Measurements from ENCODE around the gene DACT1. TPM values are rescaled to one million over a fixed set of nuclear protein-coding genes. Genes with fewer than 3 reads are reported as not detected.

Gene DACT1
- polyA plus RNA-seq, 1 donor: 23.3 TPM

DNA sequence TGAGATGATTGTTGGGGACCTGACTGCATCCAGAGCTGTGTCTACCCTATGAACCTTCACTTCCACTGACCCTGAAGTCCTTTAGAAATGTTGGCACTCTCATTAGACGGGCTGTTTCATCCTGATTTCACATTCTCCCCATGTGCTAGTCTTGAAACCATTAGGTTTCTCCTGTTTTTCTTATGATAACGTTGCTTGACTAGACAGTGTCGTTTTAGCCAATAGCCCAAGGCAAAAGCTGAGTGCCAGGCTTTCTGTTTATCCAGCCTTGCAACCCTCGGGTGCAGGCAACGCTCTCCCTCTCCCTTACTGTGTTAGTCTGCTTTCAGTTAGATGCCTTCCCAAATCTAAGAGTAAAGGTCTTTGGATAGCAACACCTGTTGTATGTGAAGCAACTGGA is 30.1 kb downstream of the DACT1 start:
- no peak for DNase-seq (ENCODE audit: low read depth)

DNA sequence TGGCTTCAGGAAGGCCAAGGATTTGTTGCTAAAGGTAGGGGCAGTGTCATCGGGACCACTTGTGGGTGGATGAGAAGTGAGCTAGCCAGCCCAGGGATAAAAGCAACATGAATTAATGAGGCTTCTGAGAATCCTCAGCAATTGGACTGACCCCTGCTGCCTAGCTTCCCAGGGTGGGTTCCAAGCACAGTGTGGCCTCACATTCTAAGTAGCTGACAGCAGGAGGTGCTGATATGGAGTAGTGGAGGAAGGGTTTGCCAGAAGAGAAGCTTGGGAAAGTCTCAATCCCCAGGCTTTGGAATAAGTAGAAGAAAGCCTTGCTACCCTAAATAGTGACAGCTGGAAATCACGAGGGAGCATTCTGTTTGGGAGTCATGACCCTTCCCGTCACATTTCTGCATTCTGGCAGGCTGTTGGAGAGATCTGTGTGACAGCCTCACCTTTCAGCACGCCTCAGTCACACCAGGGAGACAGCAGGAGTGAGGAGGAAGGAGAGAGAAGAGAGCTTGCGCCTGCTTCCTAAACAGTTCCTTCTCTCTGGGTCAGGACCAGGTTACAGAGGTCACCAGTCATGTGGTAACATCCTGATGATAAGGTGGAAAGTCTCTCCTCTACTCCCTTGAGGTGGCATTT is 31.2 kb downstream of the DACT1 start:
- DNase-seq (ENCODE audit: low read depth): no peak

DNA sequence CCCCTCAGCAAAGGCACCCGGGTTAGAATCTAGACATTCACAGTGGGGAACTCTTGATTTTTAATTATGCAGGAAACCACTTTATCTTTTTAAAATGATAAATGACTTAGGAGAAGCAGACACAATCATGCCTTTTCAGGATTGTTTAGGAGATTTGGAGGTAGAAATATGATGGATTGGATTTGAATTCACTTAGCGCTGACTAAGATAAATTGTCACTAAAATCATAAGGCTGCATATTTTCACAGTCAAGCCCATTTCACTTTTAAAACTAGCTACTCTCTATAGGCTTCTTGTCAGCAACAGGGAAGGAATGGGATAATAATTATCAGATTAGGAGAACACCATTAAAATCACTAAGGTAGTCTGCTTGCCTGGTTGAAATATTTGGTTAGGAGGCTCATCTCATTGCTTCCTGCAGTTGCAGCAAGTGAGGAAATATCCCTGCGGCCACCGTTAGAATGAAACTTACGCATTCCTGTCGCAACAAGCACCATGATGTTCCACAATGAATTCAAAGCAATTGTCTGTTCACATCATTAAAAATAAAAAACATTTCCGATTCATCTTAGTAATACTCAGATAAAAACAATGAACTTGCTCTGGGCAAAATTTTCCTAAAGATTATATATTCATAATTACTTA is 31.9 kb downstream of the DACT1 start:
- no peak for DNase-seq (ENCODE audit: low read depth)

DNA sequence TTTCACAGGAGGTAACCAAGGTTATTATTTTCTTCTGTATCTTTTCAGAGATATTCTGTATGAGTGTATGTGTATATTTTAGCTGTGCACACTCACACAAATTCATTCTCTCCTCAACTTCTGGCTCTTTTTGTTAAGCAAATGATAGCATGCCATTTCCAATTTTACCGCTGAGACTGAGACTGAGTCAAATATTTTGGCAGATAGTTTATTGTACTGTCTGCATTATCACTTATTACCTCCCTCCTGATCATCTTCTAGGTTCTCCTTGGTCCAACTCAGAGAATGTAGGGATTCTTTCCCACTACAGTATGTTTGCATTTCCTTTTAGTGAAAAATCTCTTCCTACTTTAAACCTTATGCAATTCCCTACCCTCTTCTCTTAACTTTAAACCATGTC is 33.3 kb downstream of the DACT1 start:
- no peak for DNase-seq (ENCODE audit: low read depth)

DNA sequence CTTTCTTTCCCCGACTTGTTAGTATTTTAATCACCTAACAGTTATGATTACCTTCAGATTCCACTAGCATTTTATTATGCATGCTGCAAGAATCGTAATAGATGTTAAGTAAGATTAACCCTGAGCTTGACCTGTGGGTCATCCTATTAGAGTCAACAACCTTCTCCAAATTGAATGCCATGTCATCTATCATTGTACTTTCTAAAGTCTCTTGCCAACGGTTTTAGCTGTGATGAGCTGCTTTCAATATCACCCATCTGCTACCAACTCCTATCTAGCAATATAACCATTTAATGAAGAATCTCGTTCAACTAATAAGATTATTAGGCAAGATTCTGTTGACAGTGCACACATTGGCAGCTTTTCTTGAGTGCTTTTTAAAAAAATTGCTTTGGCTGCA is 33.7 kb downstream of the DACT1 start:
- no peak for DNase-seq (ENCODE audit: low read depth)

DNA sequence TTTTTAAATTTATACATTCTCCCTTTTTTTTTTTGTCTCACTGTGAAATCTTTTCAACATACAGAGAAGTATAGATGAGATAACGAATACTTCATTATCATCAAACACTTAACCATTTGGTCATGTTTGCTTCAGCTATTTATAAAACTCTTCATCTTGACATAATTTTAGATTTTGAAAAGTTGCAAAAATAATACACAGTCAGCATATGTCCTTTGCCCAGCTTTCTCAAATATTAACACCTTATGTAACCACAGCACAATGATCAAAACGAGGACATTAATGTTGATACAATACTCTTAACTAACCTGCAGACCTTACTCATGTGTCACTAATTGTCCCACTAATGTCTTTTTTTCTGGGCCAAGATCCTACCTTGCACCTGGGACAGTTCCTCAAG is 36.0 kb downstream of the DACT1 start:
- no peak for DNase-seq (ENCODE audit: low read depth)

DNA sequence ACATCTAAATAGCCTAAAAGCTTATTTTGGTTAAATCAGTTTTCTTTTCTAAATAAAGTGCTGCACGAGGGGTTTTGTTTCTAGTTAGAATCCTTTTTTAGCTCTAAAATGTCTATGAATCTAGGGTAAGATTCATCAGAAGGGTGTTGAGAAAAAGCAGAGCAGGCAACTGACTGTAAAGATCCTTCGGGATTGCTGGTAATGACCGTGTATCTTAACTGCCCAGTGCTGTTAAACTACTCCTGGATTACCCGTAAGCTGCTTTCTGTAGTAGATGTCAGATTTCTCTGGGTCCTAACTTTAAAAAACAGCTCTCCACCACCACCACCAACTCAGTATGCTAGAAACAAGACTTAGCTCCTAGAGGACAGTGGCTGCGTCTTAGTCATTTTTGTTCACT is 39.2 kb downstream of the DACT1 start:
- no peak for DNase-seq (ENCODE audit: low read depth)

DNA sequence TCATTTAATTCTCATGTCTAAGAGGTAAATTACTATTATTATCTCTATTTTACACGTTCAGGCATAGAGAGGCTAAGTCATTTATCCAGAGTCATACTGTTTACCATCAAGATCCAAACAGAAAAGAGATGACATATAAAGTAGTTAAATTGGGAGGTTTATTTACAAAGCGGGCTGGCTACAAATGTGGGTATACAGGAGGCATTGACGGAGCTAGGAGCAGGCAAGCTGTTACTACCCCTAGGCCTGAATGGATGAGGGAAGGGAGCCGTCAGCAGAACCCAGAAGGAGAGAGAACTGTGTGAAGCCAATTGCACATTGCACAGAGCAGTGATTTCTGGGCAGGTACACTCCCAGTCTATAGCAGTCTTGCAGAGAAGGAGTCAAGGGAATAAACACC is 39.8 kb downstream of the DACT1 start:
- DNase-seq (ENCODE audit: low read depth): no peak

DNA sequence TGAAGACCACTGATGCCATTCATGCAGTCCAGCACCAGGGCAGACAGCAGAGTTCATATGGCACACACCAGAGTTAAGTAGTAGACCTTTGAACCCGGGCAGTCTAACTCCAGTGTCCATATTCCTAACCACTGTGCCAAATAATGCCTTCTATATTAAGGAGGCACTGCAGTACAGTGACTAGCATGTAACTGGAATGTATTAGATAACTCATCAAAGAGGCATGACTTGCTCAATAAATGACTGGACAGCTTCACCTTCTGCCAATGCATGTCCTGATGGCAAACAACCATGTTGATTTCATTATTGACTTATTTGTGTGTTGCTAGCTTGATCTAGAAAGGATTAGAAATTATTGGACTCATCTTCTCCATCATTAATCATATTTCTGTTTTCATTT is 40.2 kb downstream of the DACT1 start:
- DNase-seq (ENCODE audit: low read depth): no peak

DNA sequence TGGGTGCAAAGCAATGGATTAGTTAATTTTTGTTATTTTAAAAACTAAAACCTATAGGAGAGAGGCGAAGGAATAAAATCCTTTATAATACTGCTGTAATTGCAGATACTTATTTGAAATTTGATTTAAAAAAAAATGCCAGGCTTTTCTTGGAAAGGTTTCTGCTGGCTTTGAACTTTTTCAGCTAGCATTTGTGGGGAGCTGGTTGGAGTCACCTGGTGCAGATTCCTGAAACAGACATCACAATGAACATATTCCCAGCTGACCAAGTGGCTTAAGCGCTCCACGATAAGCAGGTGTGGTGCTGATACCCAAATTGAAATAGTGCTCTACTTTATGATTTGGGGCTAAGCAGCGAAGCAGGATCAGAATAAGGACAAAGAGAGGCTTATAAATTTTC is 42.9 kb downstream of the DACT1 start:
- no peak for DNase-seq (ENCODE audit: low read depth)

DNA sequence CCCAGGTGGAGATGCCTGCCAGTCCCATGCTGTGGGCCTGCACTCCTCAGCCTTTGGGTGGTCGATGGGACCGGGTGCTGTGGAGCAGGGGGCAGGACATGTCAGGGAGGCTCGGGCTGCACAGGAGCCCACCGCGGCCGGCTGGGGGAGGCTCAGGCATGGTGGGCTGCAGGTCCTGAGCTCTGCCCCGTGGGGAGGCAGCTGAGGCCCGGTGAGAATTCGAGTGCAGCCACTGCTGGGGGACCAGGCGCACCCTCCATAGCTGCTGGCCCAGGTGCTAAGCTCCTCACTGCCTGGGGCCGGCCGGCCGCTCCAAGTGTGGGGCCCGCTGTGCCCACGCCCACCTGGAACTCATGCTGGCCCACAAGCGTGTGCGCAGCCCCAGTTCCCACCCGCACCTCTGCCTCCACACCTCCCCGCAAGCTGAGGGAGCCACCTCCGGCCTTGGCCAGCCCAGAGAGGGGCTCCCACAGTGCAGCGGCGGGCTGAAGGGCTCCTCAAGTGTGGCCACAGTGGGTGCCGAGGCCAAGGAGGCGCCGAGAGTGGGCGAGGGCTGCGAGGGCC is 49.6 kb downstream of the DACT1 start:
- DNase-seq (ENCODE audit: low read depth): no peak

DNA sequence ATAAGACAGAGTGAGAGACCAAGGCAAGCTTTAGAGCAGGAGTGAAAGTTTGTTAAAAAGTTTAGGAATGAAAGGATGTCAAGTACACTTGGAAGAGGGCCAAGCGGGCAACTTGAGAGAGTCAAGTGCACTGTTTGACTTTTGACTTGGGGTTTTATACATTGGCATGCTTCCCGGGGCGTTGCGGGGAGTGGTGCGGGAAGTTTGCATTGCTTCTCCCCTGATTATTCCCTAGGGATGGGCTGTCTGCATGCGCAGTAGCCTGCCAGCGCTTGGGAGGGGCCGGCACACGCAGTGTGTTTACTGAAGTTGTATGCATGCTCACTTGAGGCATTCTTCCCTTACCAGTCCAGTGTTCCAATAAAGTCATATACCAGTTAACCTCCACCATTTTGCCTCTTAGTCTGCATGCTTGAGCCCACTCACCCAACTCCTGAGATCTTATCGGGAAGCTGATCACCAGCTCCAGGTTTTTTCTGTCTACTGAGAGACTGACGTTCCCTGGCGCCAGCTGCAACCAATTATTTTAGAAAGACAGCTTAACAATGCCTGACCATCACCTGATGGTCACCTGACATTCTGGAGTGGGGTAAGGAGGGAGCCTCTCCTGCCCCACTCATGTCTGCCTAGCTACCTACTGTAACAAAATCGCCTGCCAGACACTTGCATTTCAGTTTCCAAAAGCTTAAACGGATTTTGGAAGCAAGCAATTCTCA is 53.2 kb downstream of the DACT1 start:
- no peak for DNase-seq (ENCODE audit: low read depth)

DNA sequence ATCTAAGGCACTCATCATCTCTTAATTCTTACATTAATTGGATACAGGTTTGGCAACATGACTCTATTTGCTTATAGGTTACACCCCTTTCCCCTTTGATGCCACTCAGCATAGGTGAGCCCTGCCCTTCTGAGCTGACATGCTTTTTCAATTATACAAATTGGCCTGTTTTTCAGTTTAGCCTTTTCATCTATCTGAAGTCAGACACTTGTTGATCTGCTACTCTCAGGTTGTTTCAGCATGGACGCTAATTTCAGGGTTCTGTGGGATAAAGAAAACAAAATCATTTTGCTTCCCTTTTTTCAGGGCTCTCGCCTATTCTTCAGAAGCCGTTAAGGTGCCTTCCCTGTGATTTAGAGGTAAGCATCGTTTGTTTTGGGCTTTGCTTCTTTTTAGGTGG is 55.3 kb downstream of the DACT1 start:
- no peak for DNase-seq (ENCODE audit: low read depth)

DNA sequence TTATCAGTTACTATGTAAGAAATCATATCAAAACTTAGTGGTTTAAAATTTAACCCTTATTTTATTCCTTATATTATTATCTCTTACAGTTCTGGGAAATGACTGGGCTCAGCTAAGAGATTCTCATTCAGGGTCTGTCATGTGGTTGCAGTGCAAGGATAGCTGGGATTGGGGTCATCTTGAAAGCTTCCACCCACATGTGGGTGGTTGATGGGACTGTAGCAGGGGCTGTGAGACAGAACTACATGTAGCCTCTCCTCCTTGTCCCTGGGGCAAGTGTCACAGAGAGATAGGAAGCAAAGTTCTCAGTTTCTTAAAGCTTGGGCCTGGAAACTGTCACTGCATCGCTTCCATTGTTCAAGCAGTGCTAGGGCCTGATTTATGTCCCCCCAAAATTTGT is 57.8 kb downstream of the DACT1 start:
- no peak for DNase-seq (ENCODE audit: low read depth)

DNA sequence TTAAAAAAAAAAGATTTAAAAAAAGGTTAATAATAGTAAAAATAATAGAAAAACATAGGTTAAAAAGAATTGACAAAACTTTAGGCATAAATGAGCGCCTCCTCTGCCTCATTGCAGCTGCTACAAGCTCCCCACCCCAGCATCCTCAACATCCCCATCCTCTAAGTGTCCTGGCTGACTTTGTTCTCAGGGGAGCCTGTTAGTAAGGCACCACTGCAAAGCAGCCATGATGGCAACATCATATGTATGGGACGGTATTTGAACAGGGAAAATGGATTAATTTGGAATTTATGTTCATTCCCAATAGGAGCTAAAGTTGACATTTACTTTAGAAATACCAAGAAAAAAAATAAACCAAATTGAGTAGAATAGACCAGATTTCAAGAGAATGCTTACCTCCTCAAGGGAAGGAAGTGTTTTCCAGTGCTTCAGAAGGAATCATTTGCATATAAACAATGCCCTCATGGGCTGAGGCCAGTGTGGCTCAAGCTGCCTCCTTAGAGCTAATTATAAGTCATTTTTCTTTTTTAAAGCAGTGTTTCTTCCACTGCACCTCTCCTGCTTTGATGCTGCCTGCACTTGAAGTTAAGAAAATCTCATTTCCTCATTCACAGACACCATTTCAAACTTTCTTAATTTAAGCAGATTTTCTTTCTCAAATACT is 59.6 kb downstream of the DACT1 start:
- DNase-seq (ENCODE audit: low read depth): no peak

Other genes starting within 250 kb of the DACT1 start
- gene TOMM20L, start 242.0 kb upstream of the DACT1 start, polyA plus RNA-seq (ENCODE audit: insufficient read length): 0.43 TPM
- gene TIMM9, start 210.4 kb upstream of the DACT1 start, polyA plus RNA-seq (ENCODE audit: insufficient read length): 103 TPM
- gene KIAA0586, start 210.2 kb upstream of the DACT1 start, polyA plus RNA-seq (ENCODE audit: insufficient read length): 15.3 TPM

All from forelimb muscle (tissue), 1 donor.